ENCODE results near the gene TTLL12. TPM values are rescaled to one million over a fixed set of nuclear protein-coding genes. Genes with fewer than 3 reads are reported as not detected.

The TTLL12 gene
- total and polyA plus RNA-seq, 2 of the 8 experiments (the other 6 are each of a cell fraction or from before 2014, with no cell fraction given): 101 to 124 TPM

DNA sequence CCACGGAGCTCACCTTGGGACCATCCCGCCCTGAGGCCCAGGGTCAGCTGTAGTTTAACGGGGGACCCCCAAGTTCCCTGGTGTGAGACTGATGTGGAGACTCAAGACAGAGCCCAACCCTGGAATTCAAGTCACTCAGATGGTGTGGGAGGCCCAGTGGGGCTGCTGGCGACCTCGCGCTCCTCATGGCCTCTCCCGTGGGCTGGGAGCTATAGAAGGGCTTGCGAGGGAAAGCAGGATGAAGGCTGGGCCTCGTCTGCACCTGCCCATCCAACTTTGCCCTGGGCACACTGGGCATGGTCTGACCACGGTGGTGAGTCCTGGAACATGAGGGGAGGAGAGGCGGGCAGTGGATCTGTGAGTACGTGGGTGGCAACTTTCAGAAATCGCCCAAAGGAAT is 13.6 kb upstream of the TTLL12 start (continued):
- TF ChIP-seq NRF1 (IDR thresholded peaks at IDR 0.05; ENCODE audit: low read depth, low read length): no peak
